Measurements from ENCODE around the gene CEP55. TPM values are rescaled to one million over a fixed set of nuclear protein-coding genes. Genes with fewer than 3 reads are reported as not detected.

Gene CEP55
- total RNA-seq, 1 experiment from 2014 or later = 68.5 TPM

DNA sequence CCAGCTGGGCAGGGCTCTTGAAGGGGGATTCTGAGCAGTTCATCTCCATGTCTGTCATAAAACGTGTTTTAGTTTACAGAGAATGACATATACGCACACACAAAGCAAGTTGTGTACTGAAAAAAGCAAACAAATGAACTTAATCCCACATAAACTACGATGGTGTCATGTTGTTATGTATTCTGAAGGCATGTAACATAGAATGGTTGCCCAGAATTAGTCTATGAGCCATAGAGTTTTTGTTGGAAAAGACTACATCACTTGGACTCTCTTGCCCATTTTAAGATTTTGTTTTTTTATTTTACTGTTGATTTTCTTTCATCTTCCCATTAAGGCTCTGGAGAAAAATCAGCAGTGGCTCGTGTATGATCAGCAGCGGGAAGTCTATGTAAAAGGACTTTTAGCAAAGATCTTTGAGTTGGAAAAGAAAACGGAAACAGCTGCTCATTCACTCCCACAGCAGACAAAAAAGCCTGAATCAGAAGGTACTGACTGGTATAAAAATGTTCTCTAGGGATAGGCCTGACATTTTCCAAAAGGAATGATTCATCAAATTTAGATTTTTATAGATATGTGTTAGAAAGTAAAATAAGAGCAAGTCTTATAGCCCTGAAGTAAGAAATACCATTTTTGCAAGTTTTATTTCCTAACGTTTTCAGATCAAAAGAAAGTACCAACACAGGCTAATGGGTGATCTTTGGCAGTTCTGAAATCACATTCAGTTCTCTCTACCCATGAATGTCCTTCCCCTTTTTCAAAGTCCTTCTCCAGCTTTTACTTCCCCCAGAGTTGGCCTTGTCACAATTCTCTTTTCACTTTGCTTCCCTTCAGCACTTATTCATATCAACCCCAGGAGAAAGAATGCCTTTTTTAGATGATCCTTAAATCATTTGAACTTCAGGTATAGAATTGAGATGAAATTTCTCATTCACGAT is 18.9 kb downstream of the CEP55 start:
- H3K27ac ChIP-seq (ENCODE audit: low read depth, low read length, poor library complexity, severe bottlenecking) = no peak overlapping the region
- H3K4me1 ChIP-seq (ENCODE audit: insufficient read depth, low read length, poor library complexity, severe bottlenecking) = no peaks in the 10 kb centered on the region
- peak; percentile 29 for DNase-seq (ENCODE audit: low spot score)
- ChIA-PET CTCF (interaction anchor here (0.5 kb wide), 1 partner anchor 32 kb away, joined by 3 read pairs; no protein-coding TSS in a partner anchor), POLR2A (ENCODE audit: low non-redundant PET) (no interaction called here)
- peaks cover 70% of the 10 kb centered on the region for H3K36me3 ChIP-seq (ENCODE audit: insufficient read depth, low read length, poor library complexity, severe bottlenecking)
- intact Hi-C loops (cut with micrococcal nuclease; ENCODE audit: unreplicated experiment) = no loop called here
- BruUV-seq (replicated peaks) = no TSS peak
- no peaks in the 10 kb centered on the region for H3K27me3 ChIP-seq (replicated peaks; ENCODE audit: insufficient read depth, low read depth, low read length, poor library complexity)
- H3K9me3 ChIP-seq (ENCODE audit: low read depth, low read length, poor library complexity, severe bottlenecking) = no peaks in the 10 kb centered on the region
- no peak overlapping the region for H3K4me3 ChIP-seq (ENCODE audit: low read depth, low read length, poor library complexity, severe bottlenecking)
- no peak for TF ChIP-seq EZH2 (IDR thresholded peaks at IDR 0.05; ENCODE audit: borderline replicate concordance, low read depth, low read length, poor library complexity, severe bottlenecking)
- TF ChIP-seq, protein P1, sequence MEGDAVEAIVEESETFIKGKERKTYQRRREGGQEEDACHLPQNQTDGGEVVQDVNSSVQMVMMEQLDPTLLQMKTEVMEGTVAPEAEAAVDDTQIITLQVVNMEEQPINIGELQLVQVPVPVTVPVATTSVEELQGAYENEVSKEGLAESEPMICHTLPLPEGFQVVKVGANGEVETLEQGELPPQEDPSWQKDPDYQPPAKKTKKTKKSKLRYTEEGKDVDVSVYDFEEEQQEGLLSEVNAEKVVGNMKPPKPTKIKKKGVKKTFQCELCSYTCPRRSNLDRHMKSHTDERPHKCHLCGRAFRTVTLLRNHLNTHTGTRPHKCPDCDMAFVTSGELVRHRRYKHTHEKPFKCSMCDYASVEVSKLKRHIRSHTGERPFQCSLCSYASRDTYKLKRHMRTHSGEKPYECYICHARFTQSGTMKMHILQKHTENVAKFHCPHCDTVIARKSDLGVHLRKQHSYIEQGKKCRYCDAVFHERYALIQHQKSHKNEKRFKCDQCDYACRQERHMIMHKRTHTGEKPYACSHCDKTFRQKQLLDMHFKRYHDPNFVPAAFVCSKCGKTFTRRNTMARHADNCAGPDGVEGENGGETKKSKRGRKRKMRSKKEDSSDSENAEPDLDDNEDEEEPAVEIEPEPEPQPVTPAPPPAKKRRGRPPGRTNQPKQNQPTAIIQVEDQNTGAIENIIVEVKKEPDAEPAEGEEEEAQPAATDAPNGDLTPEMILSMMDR (conservative IDR thresholded peaks at IDR 0.05; ENCODE audit: low read depth, low read length) = no peak

DNA sequence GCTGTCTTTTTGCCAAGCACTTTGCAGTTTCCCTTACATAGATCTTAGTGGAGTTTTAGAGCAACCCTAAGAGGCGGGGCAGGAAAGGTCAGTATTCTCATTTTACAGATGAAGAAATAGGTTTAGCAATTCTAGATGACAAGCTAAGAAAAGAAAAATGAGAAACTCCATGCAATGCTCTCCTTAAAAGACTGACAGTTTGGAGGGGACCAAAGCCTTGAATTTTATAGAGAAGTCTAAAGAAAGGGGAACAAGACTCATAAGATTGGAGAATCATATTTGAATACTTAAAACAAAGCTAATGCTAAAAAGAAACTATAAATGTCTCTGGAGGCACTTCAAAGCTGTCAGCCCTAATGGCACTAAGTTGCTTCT is 19.6 kb downstream of the CEP55 start:
- Histone ChIP-seq H3K9me3 (ENCODE audit: low read depth, low read length, poor library complexity, severe bottlenecking) (no peaks in the 10 kb centered on the region), H3K4me3 (ENCODE audit: low read depth, low read length, poor library complexity, severe bottlenecking) (no peak overlapping the region), H3K36me3 (ENCODE audit: insufficient read depth, low read length, poor library complexity, severe bottlenecking) (peaks cover 71% of the 10 kb centered on the region), H3K27ac (ENCODE audit: low read depth, low read length, poor library complexity, severe bottlenecking) (no peak overlapping the region), H3K4me1 (ENCODE audit: insufficient read depth, low read length, poor library complexity, severe bottlenecking) (no peaks in the 10 kb centered on the region), H3K27me3 (replicated peaks; ENCODE audit: insufficient read depth, low read depth, low read length, poor library complexity) (no peaks in the 10 kb centered on the region)
- DNase-seq (ENCODE audit: low spot score) = no peak
- BruUV-seq (replicated peaks) = no TSS peak
- TF ChIP-seq, protein P1 (conservative IDR thresholded peaks at IDR 0.05; ENCODE audit: low read depth, low read length) = no peak
- no peak for TF ChIP-seq EZH2 (IDR thresholded peaks at IDR 0.05; ENCODE audit: borderline replicate concordance, low read depth, low read length, poor library complexity, severe bottlenecking)
- intact Hi-C loops (cut with micrococcal nuclease; ENCODE audit: unreplicated experiment) = no loop called here
- CTCF ChIA-PET = no interaction called here
- POLR2A ChIA-PET (ENCODE audit: low non-redundant PET) = no interaction called here

DNA sequence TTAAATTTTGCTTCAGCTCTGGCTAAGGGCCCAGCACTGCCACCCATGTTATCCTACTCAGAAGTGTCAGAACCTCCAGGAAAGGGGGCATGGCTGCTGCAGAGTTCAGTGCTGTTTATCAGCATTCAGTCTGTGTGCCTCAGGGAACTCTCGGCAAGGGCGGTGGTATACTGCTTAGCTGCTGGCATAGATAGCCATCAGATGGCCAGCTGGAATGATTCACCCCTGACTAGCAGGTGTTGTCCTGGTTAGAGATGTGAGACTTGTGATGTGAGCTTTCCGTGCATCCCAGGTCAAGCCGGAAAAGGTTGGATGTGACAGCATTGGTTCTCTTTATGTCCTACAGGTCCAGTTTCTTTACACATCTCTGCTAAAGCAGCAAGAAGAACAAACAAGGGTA is 22.1 kb downstream of the CEP55 start:
- no peaks in the 10 kb centered on the region for H3K27me3 ChIP-seq (replicated peaks; ENCODE audit: insufficient read depth, low read depth, low read length, poor library complexity)
- H3K36me3 ChIP-seq (ENCODE audit: insufficient read depth, low read length, poor library complexity, severe bottlenecking) = peaks cover 63% of the 10 kb centered on the region
- no peaks in the 10 kb centered on the region for H3K9me3 ChIP-seq (ENCODE audit: low read depth, low read length, poor library complexity, severe bottlenecking)
- no TSS peak for BruUV-seq (replicated peaks)
- H3K4me3 ChIP-seq (ENCODE audit: low read depth, low read length, poor library complexity, severe bottlenecking) = no peak overlapping the region
- ChIA-PET CTCF (no interaction called here), POLR2A (ENCODE audit: low non-redundant PET) (interaction anchor here (0.6 kb wide), 1 partner anchor 150 kb away, joined by 3 read pairs; no protein-coding TSS in a partner anchor)
- no peak overlapping the region for H3K27ac ChIP-seq (ENCODE audit: low read depth, low read length, poor library complexity, severe bottlenecking)
- no peaks in the 10 kb centered on the region for H3K4me1 ChIP-seq (ENCODE audit: insufficient read depth, low read length, poor library complexity, severe bottlenecking)
- no peak for DNase-seq (ENCODE audit: low spot score)
- intact Hi-C loops (cut with micrococcal nuclease; ENCODE audit: unreplicated experiment) = no loop called here
- TF ChIP-seq, protein P1 (conservative IDR thresholded peaks at IDR 0.05; ENCODE audit: low read depth, low read length) = no peak
- TF ChIP-seq EZH2 (IDR thresholded peaks at IDR 0.05; ENCODE audit: borderline replicate concordance, low read depth, low read length, poor library complexity, severe bottlenecking) = no peak
